Measurements from ENCODE around the gene SMAD6.

The SMAD6 gene

DNA sequence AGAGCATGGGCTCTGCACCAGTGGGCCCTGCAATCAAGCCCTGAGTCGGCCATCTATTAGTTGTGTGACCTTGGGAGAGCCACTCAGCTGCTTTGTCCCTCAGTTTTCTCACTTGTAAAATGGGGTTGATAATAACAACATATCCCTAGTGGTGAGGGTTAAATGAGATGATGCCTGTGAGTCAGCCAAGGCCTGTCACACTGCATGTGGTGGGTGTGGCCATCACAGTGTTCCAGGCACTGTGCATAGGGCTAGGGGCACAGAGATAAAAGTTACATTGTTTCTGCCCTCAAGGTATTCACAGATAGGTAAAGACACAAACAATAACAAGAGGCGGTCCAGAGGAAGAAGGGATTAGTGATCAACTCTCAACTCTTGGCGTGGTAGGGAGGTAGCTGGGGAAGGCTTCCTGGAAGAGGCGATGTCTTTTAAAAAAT lies 19.5 kb downstream of the SMAD6 start:
- DNase-seq (ENCODE audit: low spot score): no peak

GRCh38 chr15:66721954-66722353 lies 19.9 kb downstream of the SMAD6 start:
- no peak for DNase-seq (ENCODE audit: low spot score)

GRCh38 chr15:66722757-66723540 lies 20.9 kb downstream of the SMAD6 start:
- no peak for DNase-seq (ENCODE audit: low spot score)

- DNase-seq (ENCODE audit: low spot score): no peak
Observed at GRCh38 chr15:66723826-66724731, 22.0 kb downstream of the SMAD6 start.

GRCh38 chr15:66724732-66725463 lies 22.9 kb downstream of the SMAD6 start:
- DNase-seq (ENCODE audit: low spot score): no peak

- no peak for DNase-seq (ENCODE audit: low spot score)
Observed at GRCh38 chr15:66725464-66725785, 23.4 kb downstream of the SMAD6 start.

DNA sequence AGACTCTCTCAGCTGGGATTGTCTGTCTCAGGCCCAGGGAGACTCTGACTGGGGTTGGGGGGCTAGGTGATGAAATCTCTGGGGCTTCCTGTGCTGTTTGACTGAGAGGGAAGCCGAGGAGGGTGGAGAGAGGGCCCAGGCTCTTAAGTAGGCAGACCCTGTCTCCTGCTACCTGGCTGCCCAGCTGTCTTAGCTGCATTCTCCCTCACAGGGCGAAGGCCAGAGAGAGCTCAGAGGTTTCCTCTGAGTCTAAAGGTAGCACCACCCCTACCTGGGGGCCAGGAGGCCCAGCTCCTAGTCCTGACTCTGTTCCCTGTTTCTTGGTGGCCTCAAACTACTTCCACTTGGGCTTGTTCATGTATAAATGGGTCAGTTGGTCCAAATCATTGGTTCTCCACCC lies 24.4 kb downstream of the SMAD6 start:
- DNase-seq (ENCODE audit: low spot score): no peak

GRCh38 chr15:66729331-66729951 lies 27.4 kb downstream of the SMAD6 start:
- peak; percentile 60 for DNase-seq (ENCODE audit: low spot score)

DNA sequence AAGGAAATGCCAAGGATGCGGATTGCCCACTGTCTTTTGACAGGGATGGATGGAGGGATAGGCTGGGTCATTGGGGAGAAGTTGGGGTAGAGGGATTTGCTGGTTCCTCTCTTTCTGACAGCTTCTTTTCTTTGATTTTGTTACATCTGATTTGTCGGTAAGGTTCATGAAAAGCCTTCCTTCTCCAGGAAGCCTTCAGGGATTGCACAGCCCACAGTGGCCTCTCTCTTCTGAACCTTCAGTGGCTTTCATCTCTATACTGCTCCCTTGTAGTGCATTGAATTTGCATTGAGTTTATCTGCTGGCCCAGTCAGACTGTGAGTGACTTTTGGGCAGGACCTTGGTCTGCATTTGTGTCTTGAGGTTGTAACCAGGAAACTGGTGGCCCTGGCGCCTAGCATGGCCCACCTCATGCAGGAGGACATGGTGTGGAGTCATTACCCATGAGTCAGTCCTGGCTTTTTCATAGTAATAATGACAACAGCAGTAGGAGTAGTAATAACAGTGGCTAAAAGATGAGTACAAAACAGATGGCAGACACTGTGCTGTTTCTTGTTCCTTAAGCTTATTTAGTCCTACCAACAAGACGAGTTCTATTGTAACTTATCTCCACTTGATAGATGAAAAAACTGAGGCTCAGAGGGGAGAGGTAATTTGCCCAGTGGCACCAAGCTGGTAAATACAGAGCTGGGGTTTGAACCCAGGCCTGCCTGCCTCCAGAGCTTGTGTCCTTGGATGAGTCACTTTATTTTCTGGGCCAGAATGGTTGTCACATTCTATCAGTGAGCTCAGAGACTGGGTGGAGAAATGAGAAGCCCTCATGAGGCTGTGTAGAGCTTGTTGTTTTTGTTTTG lies 28.4 kb downstream of the SMAD6 start:
- DNase-seq (ENCODE audit: low spot score): peak; percentile 56

DNA sequence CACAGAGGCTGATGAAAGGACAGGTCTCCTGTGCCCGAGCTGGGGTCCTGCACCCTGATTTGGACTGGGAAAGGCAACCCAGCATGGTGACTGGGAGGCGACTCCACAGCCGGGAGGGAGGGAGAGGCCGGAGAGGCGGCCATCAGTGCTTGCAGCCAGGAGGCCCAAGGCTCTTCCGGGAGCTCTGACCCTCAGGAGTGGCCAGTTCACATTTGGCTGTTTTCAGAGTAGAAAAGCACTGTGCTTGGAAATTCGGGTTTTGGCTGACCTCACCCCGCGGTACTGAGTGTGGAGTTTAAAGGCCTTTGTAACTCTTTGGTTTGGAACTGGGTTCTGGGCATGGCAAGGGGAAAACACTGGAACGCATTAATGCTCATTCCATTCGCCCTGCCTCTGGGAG lies 31.9 kb downstream of the SMAD6 start:
- peak; percentile 52 for DNase-seq (ENCODE audit: low spot score)

DNA sequence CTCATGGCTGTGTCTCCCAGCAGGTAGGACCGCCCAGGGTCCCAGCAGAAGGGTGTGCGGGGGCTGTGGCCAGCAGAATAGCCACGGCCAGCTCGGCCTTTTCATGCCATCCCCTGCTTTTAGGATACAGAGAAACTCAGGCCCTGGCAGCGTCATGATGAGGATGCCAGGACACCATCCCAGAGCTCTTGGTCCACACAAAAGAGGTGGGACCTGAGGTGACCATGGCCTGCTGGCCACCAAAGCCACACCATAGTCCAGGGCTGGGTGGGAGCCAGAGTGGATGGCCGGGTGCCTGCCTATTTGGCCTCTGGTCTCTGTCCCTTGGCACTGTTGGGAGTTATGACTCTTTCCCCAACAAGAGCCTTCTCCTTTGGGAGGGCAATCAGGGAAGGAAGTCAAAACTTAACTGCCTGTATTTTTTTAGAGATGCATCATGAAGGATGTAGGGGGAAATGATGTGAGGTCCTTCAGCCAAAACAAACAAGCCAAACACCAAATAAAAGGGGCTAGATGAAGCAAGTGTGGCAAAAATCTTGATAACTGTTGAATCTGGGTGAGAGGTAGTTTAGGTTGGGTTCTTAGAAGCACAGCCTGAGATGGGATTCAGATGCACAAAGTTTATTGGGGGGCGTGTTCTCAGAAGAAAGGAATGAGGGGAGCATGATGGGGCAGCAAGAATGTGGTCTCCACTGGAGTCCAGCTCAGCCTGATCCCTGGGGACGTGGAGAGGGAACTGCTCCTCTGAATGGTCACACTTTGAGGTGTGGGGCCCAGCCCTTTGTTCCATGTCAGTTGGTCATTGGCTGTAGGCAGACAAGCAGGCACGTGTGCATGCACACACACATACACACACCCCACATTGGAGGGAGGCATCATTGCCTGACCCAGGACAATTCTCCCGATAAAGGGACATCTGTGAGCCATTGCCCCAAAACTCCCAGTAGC lies 33.2 kb downstream of the SMAD6 start:
- DNase-seq (ENCODE audit: low spot score): no peak

DNA sequence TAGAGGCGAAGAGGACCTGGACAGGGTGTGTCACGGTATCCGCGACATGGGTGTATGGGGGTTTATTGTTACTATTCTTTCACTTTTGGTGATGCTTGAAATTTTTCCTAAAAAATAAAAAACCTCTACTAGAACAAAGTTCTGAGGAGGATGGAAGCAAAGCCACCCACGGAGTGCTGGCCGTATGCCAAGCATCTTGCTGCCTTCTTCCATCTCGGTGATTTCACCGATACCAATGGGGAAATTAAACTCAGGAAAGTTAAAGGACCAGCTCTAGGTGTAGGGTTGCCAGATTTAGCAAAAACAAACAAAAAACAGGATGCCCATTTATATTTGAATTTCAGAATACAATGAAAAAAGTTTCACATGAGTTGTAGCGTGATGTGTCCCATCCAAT lies 33.9 kb downstream of the SMAD6 start:
- DNase-seq (ENCODE audit: low spot score): no peak

- no peak for DNase-seq (ENCODE audit: low spot score)
Observed at GRCh38 chr15:66737243-66738010, 35.4 kb downstream of the SMAD6 start.

DNA sequence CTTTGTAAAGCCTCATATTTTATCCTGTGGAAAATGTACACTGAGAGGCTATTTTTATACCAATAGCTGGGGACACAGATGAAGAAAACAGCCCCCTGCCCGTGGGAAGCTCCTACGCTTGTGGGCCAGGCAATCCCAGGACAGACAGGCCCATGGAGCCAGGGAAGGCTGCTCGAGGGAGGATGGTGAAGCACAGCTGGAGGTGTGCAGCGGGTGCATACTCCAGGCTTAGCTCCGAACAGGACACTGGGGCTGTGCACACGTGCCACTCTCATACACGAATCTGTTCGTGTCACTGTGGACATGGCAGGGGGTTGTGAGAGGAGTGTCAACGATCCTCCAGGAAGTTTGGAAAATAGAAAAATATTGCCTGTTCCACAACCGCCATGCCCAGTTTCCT lies 36.1 kb downstream of the SMAD6 start:
- DNase-seq (ENCODE audit: low spot score): no peak

GRCh38 chr15:66738595-66738994 lies 36.6 kb downstream of the SMAD6 start:
- DNase-seq (ENCODE audit: low spot score): no peak

GRCh38 chr15:66739287-66739686 lies 37.3 kb downstream of the SMAD6 start:
- no peak for DNase-seq (ENCODE audit: low spot score)

GRCh38 chr15:66740802-66741201 lies 38.8 kb downstream of the SMAD6 start:
- peak; percentile 90 for DNase-seq (ENCODE audit: low spot score)

DNA sequence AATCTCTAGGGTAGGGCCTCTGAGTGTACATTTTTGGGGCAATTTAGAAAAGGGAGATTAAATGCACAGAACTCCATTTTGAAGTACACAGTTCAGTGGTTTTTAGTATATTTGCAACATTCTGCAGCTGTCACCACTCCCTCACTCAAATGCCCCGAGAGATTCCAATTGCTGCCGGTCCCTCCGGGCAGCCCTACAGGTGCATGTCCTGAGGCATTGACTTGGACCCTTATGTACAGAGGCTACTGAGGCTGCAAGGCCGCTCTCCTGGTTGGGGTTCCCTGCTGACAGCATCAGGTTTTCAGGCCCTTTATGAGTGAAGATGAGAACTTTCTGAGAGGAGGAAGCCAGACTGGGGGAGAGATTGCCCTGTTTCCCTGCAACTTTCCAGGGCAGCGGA lies 39.6 kb downstream of the SMAD6 start:
- no peak for DNase-seq (ENCODE audit: low spot score)

DNA sequence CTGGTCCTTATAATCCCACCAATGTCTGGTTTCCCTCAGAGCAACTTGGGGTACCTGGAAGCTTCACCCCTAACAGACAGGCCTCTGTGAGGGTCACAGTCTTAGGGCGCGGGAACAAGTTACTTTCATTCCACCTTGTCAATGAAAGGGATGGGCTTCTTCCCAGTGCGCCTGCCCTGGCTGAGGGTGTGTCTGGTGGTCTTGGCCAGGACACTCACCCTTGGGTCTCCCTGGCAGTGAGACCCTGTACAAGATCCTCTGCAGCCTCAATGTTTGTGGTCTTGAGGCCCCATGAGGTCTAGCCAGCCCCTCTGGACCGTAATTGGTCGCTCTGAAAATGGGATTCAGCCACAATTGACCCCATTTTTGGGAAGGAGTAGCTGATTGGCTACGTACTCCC lies 40.2 kb downstream of the SMAD6 start:
- no peak for DNase-seq (ENCODE audit: low spot score)

Measured in GM03348 (cell line).